Measurements from ENCODE around the gene RYR3. TPM values are rescaled to one million over a fixed set of nuclear protein-coding genes. Genes with fewer than 3 reads are reported as not detected.

RYR3 gene
- total RNA-seq, 5 donors from 2014 or later (not counting 1 experiment from before 2014, with no cell fraction given): 0.03 to 0.07 (median 0.04) TPM; not detected in 1

GRCh38 chr15:33677238-33677830, 366.6 kb downstream of the RYR3 start:
- H3K4me3 ChIP-seq (ENCODE audit: control insufficient read depth in 1 of 2, extremely low read depth in 1 of 2, low read length in 1 of 2): no peak overlapping the region
- H3K4me1 Mint-ChIP-seq: no peaks in the 10 kb centered on the region
- H3K27ac ChIP-seq (ENCODE audit: low read length): no peak overlapping the region
- H3K27me3 Mint-ChIP-seq: peaks cover 39 to 43% of the 10 kb centered on the region in 2 donors
- H3K36me3 Mint-ChIP-seq: no peaks in the 10 kb centered on the region
- no peaks in the 10 kb centered on the region for H3K27me3 ChIP-seq (replicated peaks in 1 of 2; ENCODE audit: control insufficient read depth in 2 of 2, extremely low read depth in 1 of 2, insufficient read depth in 2 of 2, low read length in 1 of 2)
- no peak for ATAC-seq (replicated peaks in 1 of 4)
- no peaks in the 10 kb centered on the region for H3K36me3 ChIP-seq (ENCODE audit: control insufficient read depth in 2 of 2, extremely low read depth in 1 of 2, insufficient read depth in 1 of 2, low read length in 1 of 2)
- H3K9me3 ChIP-seq: no peaks in the 10 kb centered on the region
- ChIA-PET POLR2A (interaction anchor here in 1 of 2 donors (0.6 kb wide), 1 partner anchor 501 kb away, joined by 8 read pairs; no protein-coding TSS in a partner anchor), CTCF (no interaction called here)
- DNase-seq: no peak
- no peak overlapping the region for H3K27ac Mint-ChIP-seq
- H3K4me1 ChIP-seq (ENCODE audit: control insufficient read depth in 1 of 2, extremely low read depth in 1 of 2, insufficient read depth in 2 of 2, low read length in 2 of 2): no peaks in the 10 kb centered on the region
- H3K9me3 Mint-ChIP-seq: no peaks in the 10 kb centered on the region
- H3K4me3 Mint-ChIP-seq: no peak overlapping the region
- 72% methylated on average over 3 of the region's 8 CpGs for WGBS (ENCODE audit: insufficient coverage)

- Histone ChIP-seq H3K27me3 (replicated peaks in 1 of 2; ENCODE audit: control insufficient read depth in 2 of 2, extremely low read depth in 1 of 2, insufficient read depth in 2 of 2, low read length in 1 of 2) (no peaks in the 10 kb centered on the region), H3K27ac (ENCODE audit: low read length) (no peak overlapping the region), H3K4me3 (ENCODE audit: control insufficient read depth in 1 of 2, extremely low read depth in 1 of 2, low read length in 1 of 2) (no peak overlapping the region), H3K9me3 (no peaks in the 10 kb centered on the region), H3K36me3 (ENCODE audit: control insufficient read depth in 2 of 2, extremely low read depth in 1 of 2, insufficient read depth in 1 of 2, low read length in 1 of 2) (no peaks in the 10 kb centered on the region), H3K4me1 (ENCODE audit: control insufficient read depth in 1 of 2, extremely low read depth in 1 of 2, insufficient read depth in 2 of 2, low read length in 2 of 2) (no peaks in the 10 kb centered on the region)
- no peaks in the 10 kb centered on the region for H3K9me3 Mint-ChIP-seq
- DNase-seq (no peak), ATAC-seq (replicated peaks in 1 of 4) (no peak)
- H3K36me3 Mint-ChIP-seq: no peaks in the 10 kb centered on the region
- POLR2A ChIA-PET: no interaction called here
- no peak overlapping the region for H3K27ac Mint-ChIP-seq
- WGBS (ENCODE audit: insufficient coverage): 0% methylated on average over 1 of the region's 3 CpGs
- no peaks in the 10 kb centered on the region for H3K4me1 Mint-ChIP-seq
- CTCF ChIA-PET: no interaction called here
- H3K27me3 Mint-ChIP-seq: peaks cover 43 to 45% of the 10 kb centered on the region in 2 donors
- no peak overlapping the region for H3K4me3 Mint-ChIP-seq
Observed at GRCh38 chr15:33678176-33678575, 367.4 kb downstream of the RYR3 start.

GRCh38 chr15:33678602-33679001, 367.8 kb downstream of the RYR3 start:
- no peak overlapping the region for H3K27ac Mint-ChIP-seq
- Histone ChIP-seq H3K4me1 (ENCODE audit: control insufficient read depth in 1 of 2, extremely low read depth in 1 of 2, insufficient read depth in 2 of 2, low read length in 2 of 2) (no peaks in the 10 kb centered on the region), H3K36me3 (ENCODE audit: control insufficient read depth in 2 of 2, extremely low read depth in 1 of 2, insufficient read depth in 1 of 2, low read length in 1 of 2) (no peaks in the 10 kb centered on the region), H3K4me3 (ENCODE audit: control insufficient read depth in 1 of 2, extremely low read depth in 1 of 2, low read length in 1 of 2) (no peak overlapping the region), H3K9me3 (no peaks in the 10 kb centered on the region), H3K27ac (ENCODE audit: low read length) (no peak overlapping the region), H3K27me3 (replicated peaks in 1 of 2; ENCODE audit: control insufficient read depth in 2 of 2, extremely low read depth in 1 of 2, insufficient read depth in 2 of 2, low read length in 1 of 2) (peaks cover 0 to 2% of the 10 kb centered on the region in 2 experiments)
- no peaks in the 10 kb centered on the region for H3K9me3 Mint-ChIP-seq
- ATAC-seq (replicated peaks in 1 of 4) (no peak), DNase-seq (no peak)
- H3K4me3 Mint-ChIP-seq: no peak overlapping the region
- peaks cover 43 to 44% of the 10 kb centered on the region in 2 donors for H3K27me3 Mint-ChIP-seq
- POLR2A ChIA-PET: no interaction called here
- no peaks in the 10 kb centered on the region for H3K36me3 Mint-ChIP-seq
- no peaks in the 10 kb centered on the region for H3K4me1 Mint-ChIP-seq
- CTCF ChIA-PET: no interaction called here
- 81% methylated on average over 4 of the region's 5 CpGs for WGBS (ENCODE audit: insufficient coverage)

- Mint-ChIP-seq H3K9me3 (no peaks in the 10 kb centered on the region), H3K4me3 (no peak overlapping the region), H3K36me3 (no peaks in the 10 kb centered on the region), H3K4me1 (no peaks in the 10 kb centered on the region), H3K27me3 (peaks cover 40 to 41% of the 10 kb centered on the region in 2 donors), H3K27ac (no peak overlapping the region)
- peaks cover 0 to 4% of the 10 kb centered on the region in 2 experiments for H3K27me3 ChIP-seq (replicated peaks in 1 of 2; ENCODE audit: control insufficient read depth in 2 of 2, extremely low read depth in 1 of 2, insufficient read depth in 2 of 2, low read length in 1 of 2)
- WGBS (ENCODE audit: insufficient coverage): no CpG with 5 or more reads among the region's 2 CpGs
- H3K4me1 ChIP-seq (ENCODE audit: control insufficient read depth in 1 of 2, extremely low read depth in 1 of 2, insufficient read depth in 2 of 2, low read length in 2 of 2): no peaks in the 10 kb centered on the region
- H3K9me3 ChIP-seq: no peaks in the 10 kb centered on the region
- ATAC-seq (replicated peaks in 1 of 4) (no peak), DNase-seq (no peak)
- H3K4me3 ChIP-seq (ENCODE audit: control insufficient read depth in 1 of 2, extremely low read depth in 1 of 2, low read length in 1 of 2): no peak overlapping the region
- ChIA-PET CTCF (no interaction called here), POLR2A (interaction anchor here in 1 of 2 donors (0.6 kb wide), 1 partner anchor 42 kb away, joined by 3 read pairs; no protein-coding TSS in a partner anchor)
- H3K36me3 ChIP-seq (ENCODE audit: control insufficient read depth in 2 of 2, extremely low read depth in 1 of 2, insufficient read depth in 1 of 2, low read length in 1 of 2): no peaks in the 10 kb centered on the region
- H3K27ac ChIP-seq (ENCODE audit: low read length): no peak overlapping the region
Observed at GRCh38 chr15:33679061-33679460, 368.3 kb downstream of the RYR3 start.

GRCh38 chr15:33680336-33680735, 369.6 kb downstream of the RYR3 start:
- Mint-ChIP-seq H3K4me3 (no peak overlapping the region), H3K4me1 (no peaks in the 10 kb centered on the region), H3K27ac (no peak overlapping the region), H3K9me3 (peaks cover 0 to under 1% (median 0%) of the 10 kb centered on the region in 3 donors), H3K36me3 (no peaks in the 10 kb centered on the region), H3K27me3 (peaks cover 37 to 46% of the 10 kb centered on the region in 2 donors)
- H3K27ac ChIP-seq (ENCODE audit: low read length): no peak overlapping the region
- POLR2A ChIA-PET: no interaction called here
- no peaks in the 10 kb centered on the region for H3K36me3 ChIP-seq (ENCODE audit: control insufficient read depth in 2 of 2, extremely low read depth in 1 of 2, insufficient read depth in 1 of 2, low read length in 1 of 2)
- no peak for ATAC-seq (replicated peaks in 1 of 4)
- CTCF ChIA-PET: interaction anchor here (0.6 to 1.0 kb wide), 2 partner anchors 107 to 443 kb away, joined by 3 read pairs; no protein-coding TSS in a partner anchor
- H3K9me3 ChIP-seq: no peaks in the 10 kb centered on the region
- no peaks in the 10 kb centered on the region for H3K4me1 ChIP-seq (ENCODE audit: control insufficient read depth in 1 of 2, extremely low read depth in 1 of 2, insufficient read depth in 2 of 2, low read length in 2 of 2)
- DNase-seq: no peak
- no peak overlapping the region for H3K4me3 ChIP-seq (ENCODE audit: control insufficient read depth in 1 of 2, extremely low read depth in 1 of 2, low read length in 1 of 2)
- peaks cover 0 to 4% of the 10 kb centered on the region in 2 experiments for H3K27me3 ChIP-seq (replicated peaks in 1 of 2; ENCODE audit: control insufficient read depth in 2 of 2, extremely low read depth in 1 of 2, insufficient read depth in 2 of 2, low read length in 1 of 2)
- 74% methylated on average over 5 of the region's 5 CpGs for WGBS (ENCODE audit: insufficient coverage)

- no peak for ATAC-seq (replicated peaks in 1 of 4)
- CTCF ChIA-PET: no interaction called here
Observed at GRCh38 chr15:33693166-33693800, 382.5 kb downstream of the RYR3 start.

More at GRCh38 chr15:33693166-33693800, 382.5 kb downstream of the RYR3 start:
- Histone ChIP-seq H3K36me3 (ENCODE audit: control insufficient read depth in 2 of 2, extremely low read depth in 1 of 2, insufficient read depth in 1 of 2, low read length in 1 of 2) (no peaks in the 10 kb centered on the region), H3K4me3 (ENCODE audit: control insufficient read depth in 1 of 2, extremely low read depth in 1 of 2, low read length in 1 of 2) (no peak overlapping the region), H3K27me3 (replicated peaks in 1 of 2; ENCODE audit: control insufficient read depth in 2 of 2, extremely low read depth in 1 of 2, insufficient read depth in 2 of 2, low read length in 1 of 2) (peaks cover 0 to 6% of the 10 kb centered on the region in 2 experiments), H3K9me3 (no peaks in the 10 kb centered on the region), H3K27ac (ENCODE audit: low read length) (no peak overlapping the region), H3K4me1 (ENCODE audit: control insufficient read depth in 1 of 2, extremely low read depth in 1 of 2, insufficient read depth in 2 of 2, low read length in 2 of 2) (no peaks in the 10 kb centered on the region)
- Mint-ChIP-seq H3K4me3 (no peak overlapping the region), H3K36me3 (no peaks in the 10 kb centered on the region), H3K27ac (no peak overlapping the region), H3K9me3 (no peaks in the 10 kb centered on the region), H3K27me3 (peaks cover 2 to 13% of the 10 kb centered on the region in 2 donors), H3K4me1 (no peaks in the 10 kb centered on the region)
- POLR2A ChIA-PET: no interaction called here
- DNase-seq: no peak
- WGBS (ENCODE audit: insufficient coverage): 77% methylated on average over 7 of the region's 12 CpGs
